ENCODE data around the gene MAPT. TPM values are rescaled to one million over a fixed set of nuclear protein-coding genes. Genes with fewer than 3 reads are reported as not detected.
"Not testable (repeated sequence)": the region's sequence is repeated elsewhere in the genome, so short reads cannot be mapped to it uniquely, and the experiment has no call there.

The MAPT gene
- total RNA-seq, 1 donor from 2014 or later = 5.1 TPM

DNA sequence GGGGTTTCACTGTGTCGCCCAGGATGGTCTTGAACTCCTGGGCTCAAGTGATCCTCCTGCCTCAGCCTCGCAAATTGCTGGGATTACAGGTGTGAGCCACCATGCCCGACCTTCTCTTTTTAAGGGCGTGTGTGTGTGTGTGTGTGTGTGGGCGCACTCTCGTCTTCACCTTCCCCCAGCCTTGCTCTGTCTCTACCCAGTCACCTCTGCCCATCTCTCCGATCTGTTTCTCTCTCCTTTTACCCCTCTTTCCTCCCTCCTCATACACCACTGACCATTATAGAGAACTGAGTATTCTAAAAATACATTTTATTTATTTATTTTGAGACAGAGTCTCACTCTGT, 108.6 kb downstream of the MAPT start:
- Histone ChIP-seq H3K9me3 (no peaks in the 10 kb centered on the region), H3K27ac (no peak overlapping the region), H3K36me3 (no peaks in the 10 kb centered on the region), H3K4me1 (no peaks in the 10 kb centered on the region), H3K4me3 (no peak overlapping the region), H3K27me3 (no peaks in the 10 kb centered on the region)
- no peak for DNase-seq
- ATAC-seq = no peak
- intact Hi-C loops (cut with DNase I) = loop anchor here (5.0 kb wide), 1 partner anchor 209 kb away; no protein-coding TSS in a partner anchor
- TF ChIP-seq CTCF (IDR thresholded peaks at IDR 0.05) = no peak

- no peak for TF ChIP-seq CTCF (IDR thresholded peaks at IDR 0.05)
- Histone ChIP-seq H3K4me3 (no peak overlapping the region), H3K27ac (no peak overlapping the region), H3K4me1 (no peaks in the 10 kb centered on the region), H3K27me3 (no peaks in the 10 kb centered on the region), H3K9me3 (no peaks in the 10 kb centered on the region), H3K36me3 (no peaks in the 10 kb centered on the region)
- intact Hi-C loops (cut with DNase I) = loop anchor here (5.0 kb wide), 1 partner anchor 208 kb away; no protein-coding TSS in a partner anchor
- DNase-seq = no peak
- peak; percentile 32 for ATAC-seq
Measured at GRCh38 chr17:46003907-46004748, 109.8 kb downstream of the MAPT start.

DNA sequence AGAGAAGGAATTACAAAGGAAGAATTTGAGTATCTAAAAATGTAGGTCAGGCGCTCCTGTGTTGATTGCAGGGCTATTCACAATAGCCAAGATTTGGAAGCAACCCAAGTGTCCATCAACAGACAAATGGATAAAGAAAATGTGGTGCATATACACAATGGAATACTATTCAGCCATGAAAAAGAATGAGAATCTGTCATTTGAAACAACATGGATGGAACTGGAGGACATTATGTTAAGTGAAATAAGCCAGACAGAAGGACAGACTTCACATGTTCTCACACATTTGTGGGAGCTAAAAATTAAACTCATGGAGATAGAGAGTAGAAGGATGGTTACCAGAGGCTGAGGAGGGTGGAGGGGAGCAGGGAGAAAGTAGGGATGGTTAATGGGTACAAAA, 111.7 kb downstream of the MAPT start:
- H3K36me3 ChIP-seq; H3K27ac ChIP-seq; H3K27me3 ChIP-seq; H3K4me3 ChIP-seq; ATAC-seq; H3K4me1 ChIP-seq; H3K9me3 ChIP-seq; DNase-seq; intact Hi-C loops (cut with DNase I): not testable (repeated sequence)

DNA sequence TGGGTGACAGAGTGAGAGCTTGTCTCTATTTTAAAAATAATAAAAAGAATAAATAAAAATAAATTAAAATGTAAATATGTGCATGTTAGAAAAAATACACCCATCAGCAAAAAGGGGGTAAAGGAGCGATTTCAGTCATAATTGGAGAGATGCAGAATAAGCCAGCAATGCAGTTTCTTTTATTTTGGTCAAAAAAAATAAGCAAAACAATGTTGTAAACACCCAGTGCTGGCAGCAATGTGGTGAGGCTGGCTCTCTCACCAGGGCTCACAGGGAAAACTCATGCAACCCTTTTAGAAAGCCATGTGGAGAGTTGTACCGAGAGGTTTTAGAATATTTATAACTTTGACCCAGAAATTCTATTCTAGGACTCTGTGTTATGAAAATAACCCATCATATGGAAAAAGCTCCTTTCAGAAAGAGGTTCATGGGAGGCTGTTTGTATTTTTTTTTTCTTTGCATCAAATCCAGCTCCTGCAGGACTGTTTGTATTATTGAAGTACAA, 113.2 kb downstream of the MAPT start:
- Histone ChIP-seq H3K9me3 (no peaks in the 10 kb centered on the region), H3K27me3 (no peaks in the 10 kb centered on the region), H3K27ac (no peak overlapping the region), H3K4me1 (no peaks in the 10 kb centered on the region), H3K4me3 (no peak overlapping the region), H3K36me3 (no peaks in the 10 kb centered on the region)
- intact Hi-C loops (cut with DNase I) = no loop called here
- ATAC-seq (no peak), DNase-seq (no peak)
- no peak for TF ChIP-seq CTCF (IDR thresholded peaks at IDR 0.05)

- Histone ChIP-seq H3K9me3 (no peaks in the 10 kb centered on the region), H3K4me1 (no peaks in the 10 kb centered on the region), H3K36me3 (no peaks in the 10 kb centered on the region), H3K27me3 (no peaks in the 10 kb centered on the region), H3K4me3 (no peak overlapping the region), H3K27ac (no peak overlapping the region)
- intact Hi-C loops (cut with DNase I) = no loop called here
- no peak for TF ChIP-seq CTCF (IDR thresholded peaks at IDR 0.05)
- no peak for ATAC-seq
- no peak for DNase-seq
Measured at GRCh38 chr17:46008591-46008990, 114.2 kb downstream of the MAPT start.

DNA sequence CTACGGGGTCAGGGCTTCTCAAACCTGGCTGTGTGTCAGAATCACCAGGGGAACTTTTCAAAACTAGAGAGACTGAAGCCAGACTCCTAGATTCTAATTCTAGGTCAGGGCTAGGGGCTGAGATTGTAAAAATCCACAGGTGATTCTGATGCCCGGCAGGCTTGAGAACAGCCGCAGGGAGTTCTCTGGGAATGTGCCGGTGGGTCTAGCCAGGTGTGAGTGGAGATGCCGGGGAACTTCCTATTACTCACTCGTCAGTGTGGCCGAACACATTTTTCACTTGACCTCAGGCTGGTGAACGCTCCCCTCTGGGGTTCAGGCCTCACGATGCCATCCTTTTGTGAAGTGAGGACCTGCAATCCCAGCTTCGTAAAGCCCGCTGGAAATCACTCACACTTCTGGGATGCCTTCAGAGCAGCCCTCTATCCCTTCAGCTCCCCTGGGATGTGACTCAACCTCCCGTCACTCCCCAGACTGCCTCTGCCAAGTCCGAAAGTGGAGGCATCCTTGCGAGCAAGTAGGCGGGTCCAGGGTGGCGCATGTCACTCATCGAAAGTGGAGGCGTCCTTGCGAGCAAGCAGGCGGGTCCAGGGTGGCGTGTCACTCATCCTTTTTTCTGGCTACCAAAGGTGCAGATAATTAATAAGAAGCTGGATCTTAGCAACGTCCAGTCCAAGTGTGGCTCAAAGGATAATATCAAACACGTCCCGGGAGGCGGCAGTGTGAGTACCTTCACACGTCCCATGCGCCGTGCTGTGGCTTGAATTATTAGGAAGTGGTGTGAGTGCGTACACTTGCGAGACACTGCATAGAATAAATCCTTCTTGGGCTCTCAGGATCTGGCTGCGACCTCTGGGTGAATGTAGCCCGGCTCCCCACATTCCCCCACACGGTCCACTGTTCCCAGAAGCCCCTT, 115.6 kb downstream of the MAPT start:
- no peak overlapping the region for H3K27ac ChIP-seq
- H3K36me3 ChIP-seq = no peaks in the 10 kb centered on the region
- ATAC-seq = no peak
- intact Hi-C loops (cut with DNase I) = no loop called here
- H3K4me1 ChIP-seq = no peaks in the 10 kb centered on the region
- no peak for TF ChIP-seq CTCF (IDR thresholded peaks at IDR 0.05)
- H3K4me3 ChIP-seq = no peak overlapping the region
- no peaks in the 10 kb centered on the region for H3K9me3 ChIP-seq
- H3K27me3 ChIP-seq = no peaks in the 10 kb centered on the region
- no peak for DNase-seq
